MV-4-11 (cell line): ENCODE measurements around the gene SFMBT2.
A peak's percentile ranks its signal among the peaks of the same experiment; 100 is the strongest.
"Not testable (repeated sequence)": the region's sequence is repeated elsewhere in the genome, so short reads cannot be mapped to it uniquely, and the experiment has no call there.

ENCODE experiments used
- DNase-seq: peaks from one replicate; lab custom pipeline; 2025; lab: John Stamatoyannopoulos, UW

SFMBT2 gene

DNA sequence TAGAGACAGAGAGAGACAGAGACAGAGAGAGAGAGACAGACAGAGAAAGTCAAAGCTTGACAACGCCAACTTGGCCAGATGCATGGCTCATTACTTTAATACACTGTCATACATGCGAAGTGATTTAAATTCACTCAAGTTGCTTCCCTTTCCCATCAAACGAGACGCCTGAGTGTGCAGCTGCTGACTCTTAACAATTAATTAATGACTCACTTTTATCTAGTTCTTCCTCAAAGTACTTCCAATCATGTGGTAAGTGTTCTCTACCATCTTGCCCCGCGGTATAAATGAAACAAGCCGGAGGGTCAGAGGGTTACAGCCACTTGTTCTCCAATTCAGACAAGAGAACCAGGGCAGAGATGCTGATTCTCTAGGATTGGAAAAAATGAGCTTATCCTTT is 90.8 kb downstream of the SFMBT2 start:
- DNase-seq: peak; percentile 20

GRCh38 chr10:7319632-7320031 is 91.2 kb downstream of the SFMBT2 start:
- no peak for DNase-seq

DNA sequence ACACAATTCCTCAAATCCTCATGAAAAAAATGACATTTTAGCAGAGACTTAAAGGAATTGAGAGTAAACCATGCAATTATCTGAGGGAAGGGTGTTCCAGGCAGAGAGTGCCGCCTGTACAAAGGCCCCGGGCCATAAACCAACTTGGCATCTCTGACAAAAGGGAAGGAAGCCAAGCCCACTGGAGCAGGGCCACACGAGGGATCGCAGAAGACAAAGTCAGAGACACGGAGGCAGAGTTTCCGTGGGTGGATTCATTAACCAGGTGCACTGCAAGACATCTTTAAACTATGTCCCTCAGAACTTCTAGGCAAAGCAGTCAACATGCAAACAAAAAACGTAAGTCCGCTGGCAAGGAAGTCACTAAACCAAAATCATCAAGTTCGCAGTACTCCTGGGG is 92.0 kb downstream of the SFMBT2 start:
- DNase-seq: no peak

- DNase-seq: peak; percentile 65
Measured at GRCh38 chr10:7317786-7318446, 92.9 kb downstream of the SFMBT2 start.

- no peak for DNase-seq
Measured at GRCh38 chr10:7316839-7317238, 94.0 kb downstream of the SFMBT2 start.

DNA sequence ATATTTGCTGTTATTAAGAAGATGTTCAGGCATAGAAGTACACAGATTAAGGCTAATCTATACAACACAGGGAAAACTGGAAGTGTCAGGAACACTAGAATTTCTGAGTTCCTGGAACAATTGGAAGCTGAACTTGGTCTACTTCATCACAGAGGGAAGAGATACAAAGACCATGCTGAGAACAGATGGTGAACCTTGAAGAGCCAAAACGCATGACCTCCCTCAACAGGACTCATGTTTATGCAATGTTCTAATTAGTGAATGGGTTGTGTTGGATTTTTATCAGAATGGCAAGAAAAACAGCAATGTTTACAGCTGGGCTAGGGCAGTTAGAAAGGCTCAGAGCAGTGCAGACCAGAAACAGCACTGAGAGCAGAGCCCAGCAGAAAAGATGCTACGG is 94.9 kb downstream of the SFMBT2 start:
- DNase-seq: no peak

- DNase-seq: peak; percentile 17
Measured at GRCh38 chr10:7314170-7314569, 96.7 kb downstream of the SFMBT2 start.

- DNase-seq: no peak
Measured at GRCh38 chr10:7312488-7312857, 98.4 kb downstream of the SFMBT2 start.

DNA sequence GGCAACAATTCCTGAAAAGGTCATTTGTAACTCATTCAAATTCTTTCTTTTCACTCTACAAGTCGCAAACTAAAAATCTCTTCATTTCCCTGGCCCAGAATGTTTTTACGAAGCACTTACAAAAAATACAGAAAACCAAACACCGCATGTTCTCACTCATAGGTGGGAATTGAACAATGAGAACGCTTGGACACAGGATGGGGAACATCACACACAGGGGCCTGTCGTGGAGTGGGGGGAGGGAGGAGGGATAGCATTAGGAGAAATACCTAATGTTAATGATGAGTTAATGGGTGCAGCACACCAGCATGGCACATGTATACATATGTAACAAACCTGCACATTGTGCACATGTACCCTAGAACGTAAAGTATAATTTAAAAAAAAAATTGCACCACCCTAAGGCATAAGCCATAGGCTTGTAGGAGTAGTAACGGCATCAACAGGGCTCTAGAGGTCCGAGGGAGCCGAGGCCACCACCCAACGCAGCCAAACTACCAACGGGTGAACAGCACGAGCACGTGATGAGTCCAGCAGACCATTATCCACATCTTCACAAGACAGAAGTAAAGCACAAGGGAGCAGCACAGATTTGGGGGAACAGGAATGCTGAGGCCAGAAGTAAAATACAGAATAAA is 98.9 kb downstream of the SFMBT2 start:
- not testable (repeated sequence) for DNase-seq

DNA sequence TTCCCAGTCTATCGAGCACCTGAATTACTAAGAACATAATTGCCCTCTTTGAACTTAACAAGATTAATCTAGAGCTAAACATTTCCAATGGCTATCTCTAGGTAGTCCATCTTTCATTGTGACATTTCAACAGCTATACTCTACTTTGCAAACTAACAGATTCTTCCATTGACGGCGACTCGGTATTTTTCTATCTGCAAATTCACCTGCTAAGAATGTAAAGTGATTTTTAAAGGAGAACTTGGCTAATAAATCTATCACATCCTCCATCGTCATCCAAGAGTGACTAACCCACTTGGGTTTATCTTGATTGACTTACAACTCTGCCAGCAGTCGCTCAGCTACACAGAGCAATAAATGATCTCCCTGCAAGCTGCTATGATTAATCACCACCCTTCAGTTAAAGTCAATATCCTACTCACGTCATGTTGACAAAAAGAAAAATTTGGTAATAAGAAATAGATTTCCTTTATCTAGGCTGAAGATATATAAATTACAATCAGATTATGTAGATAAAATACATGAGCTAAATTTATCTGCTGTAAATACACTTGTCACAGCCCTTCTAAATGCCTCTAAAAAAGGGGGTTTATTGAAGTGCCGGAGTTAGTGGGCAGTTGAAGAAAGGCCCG is 99.5 kb downstream of the SFMBT2 start:
- no peak for DNase-seq

DNA sequence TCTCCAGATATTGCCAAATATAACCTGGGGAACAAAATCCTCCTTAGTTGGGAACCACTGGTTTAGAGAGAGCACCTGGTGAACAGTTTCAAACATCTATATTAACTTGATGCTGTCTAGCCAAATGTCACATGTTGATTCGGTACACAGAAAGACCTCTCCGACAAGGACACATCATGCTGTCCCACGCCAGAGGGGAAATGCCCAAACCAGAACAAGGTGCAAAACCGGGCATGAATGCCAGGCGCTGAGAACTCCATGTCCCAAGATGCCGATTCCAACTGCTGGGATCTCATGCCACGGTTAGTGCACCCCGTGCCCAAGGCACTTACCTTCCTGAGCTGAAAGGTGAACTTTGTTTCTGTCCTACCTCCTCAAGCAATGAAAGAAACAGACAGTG is 100.8 kb downstream of the SFMBT2 start:
- DNase-seq: no peak

DNA sequence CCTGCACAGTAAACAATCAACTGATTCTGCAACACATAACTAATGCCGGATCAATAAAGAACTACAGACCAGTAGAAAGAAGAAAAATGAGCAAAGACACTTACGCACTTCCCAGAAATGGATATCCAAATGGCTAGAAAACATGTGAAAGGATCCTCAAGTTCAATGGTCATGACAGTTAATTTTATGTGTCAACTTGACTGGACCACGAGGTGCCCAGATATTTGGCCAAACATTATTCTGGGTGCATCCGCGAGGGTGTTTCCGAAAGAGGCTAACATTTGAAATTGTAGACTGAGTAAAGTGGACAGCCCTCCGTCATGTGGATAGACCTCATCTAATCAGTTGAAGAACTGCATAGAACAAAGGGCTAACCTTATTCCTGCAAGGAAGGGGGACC is 102.0 kb downstream of the SFMBT2 start:
- no peak for DNase-seq

DNA sequence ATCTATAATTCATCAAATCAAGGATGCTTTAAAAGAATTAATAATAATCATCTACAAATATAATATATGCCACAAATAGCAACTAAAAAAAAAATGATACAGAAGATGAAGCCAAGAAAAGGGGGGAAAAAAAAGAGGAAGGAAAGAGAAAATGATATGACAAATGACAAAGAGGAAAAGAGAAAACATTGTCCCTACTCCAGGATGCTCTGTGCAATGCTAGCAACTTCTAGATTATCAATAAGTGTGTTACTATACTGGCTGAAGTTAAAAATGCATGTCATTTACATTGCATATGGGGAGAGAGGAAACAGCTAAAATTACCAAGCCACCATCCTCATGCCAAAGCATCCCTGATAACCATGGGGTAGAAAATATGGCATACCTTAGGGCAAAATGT is 104.2 kb downstream of the SFMBT2 start:
- DNase-seq: no peak

- DNase-seq: no peak
Measured at GRCh38 chr10:7306147-7306546, 104.7 kb downstream of the SFMBT2 start.

DNA sequence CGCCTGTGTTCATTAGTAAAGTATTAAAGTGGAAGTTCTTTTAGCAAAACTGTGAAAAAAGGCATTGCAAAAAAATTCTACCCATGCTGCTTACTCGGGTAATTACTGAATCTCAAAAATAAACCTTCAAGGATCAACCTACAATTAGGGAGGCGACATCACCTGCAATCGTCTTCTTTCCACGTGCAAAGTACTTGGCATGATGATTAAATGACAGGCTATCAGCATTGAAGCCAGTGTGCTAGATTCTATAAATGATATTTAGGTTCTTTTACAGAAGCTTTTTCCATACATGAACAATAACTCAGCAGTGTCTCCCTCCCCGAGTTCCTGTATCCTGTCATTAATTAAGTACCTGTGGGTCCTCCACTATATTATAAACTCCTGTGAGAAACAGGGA is 105.8 kb downstream of the SFMBT2 start:
- no peak for DNase-seq

GRCh38 chr10:7304110-7304509 is 106.7 kb downstream of the SFMBT2 start:
- DNase-seq: no peak

- no peak for DNase-seq
Measured at GRCh38 chr10:7302930-7303557, 107.8 kb downstream of the SFMBT2 start.

DNA sequence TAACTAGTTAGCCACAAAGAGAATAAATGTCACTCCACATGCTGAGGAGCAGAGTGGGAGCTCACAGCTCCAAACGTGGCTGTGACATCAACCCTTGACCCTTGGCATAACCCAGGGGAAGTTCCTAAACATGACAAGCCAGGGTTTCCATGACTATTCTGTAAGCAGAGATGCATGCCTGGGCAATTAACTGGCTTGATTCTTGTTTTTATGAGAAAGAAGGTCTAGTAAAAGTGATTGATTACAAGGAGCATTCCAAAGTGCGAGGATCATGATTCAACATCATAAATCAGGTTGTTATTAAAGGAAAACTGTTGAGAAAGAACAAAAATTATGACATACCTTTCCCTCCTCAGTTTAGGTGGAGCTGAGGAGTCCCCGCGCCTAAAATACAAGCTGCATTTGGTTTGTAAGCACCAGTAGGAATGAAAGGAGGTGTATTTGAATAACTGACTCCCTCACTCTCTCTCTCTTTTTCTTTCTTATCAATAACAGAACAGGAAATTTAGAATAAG is 108.4 kb downstream of the SFMBT2 start:
- peak; percentile 28 for DNase-seq

DNA sequence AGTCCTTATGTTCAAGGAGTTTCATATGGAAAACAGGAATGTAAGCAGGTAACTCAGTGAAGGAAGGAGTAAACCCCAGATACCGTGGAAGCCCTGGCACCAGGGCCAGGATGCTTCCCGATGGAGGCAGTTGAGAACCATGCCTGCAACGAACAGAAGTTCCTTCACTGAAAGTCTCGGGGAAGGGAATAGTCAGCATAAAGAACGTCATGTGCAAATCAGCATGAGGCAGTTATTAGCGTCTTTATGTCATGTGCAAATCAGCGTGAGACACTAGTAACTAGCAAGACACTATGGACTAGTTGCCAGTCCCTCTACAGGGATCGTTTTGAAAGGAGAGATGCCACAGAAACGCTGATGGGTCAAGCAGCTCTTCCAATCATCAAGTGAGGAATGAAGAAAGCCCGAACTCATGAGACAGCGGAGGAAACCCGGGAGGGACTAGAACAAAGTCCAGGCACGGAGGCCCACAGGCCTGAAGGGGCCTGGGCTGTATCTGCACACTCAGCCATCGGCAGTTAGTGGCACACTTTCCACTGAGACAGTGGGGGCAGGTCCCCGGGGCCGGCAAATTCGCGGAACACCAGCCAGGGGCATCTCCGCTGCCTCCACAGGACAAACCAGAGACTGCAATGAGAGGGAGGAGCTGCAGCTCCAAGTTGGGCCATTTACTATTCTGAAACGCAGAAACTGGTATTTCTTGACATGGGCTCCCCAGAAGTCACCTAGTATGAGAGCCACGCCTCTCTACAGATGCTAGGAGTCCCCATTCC is 109.6 kb downstream of the SFMBT2 start:
- no peak for DNase-seq

DNA sequence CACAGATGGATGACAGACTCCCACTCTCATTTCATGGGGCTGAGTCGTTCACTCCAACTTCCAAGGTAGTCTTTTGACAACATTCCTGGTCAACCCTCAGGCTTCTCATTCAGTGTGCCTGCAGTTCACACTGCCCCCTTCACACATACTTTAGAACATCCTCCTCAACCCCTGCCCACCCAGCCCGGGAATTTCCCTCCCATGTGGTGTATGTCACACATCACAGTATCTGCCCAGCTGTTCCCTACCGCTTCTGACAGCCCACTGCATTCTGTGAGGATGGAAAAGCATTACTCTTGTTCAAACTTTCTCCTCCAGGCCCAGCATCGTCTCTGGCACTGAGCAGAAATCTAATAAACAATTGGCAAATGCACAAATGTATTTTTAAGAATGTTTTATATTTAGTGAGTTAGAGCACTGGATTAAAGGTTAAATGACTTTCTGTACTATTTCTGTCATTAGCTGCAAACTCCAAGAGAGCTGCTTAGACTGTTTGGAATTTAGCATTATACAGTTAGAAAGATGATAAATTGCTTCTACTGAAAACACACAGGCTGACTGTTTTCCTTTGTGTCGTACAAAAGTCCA is 110.4 kb downstream of the SFMBT2 start:
- DNase-seq: no peak

DNA sequence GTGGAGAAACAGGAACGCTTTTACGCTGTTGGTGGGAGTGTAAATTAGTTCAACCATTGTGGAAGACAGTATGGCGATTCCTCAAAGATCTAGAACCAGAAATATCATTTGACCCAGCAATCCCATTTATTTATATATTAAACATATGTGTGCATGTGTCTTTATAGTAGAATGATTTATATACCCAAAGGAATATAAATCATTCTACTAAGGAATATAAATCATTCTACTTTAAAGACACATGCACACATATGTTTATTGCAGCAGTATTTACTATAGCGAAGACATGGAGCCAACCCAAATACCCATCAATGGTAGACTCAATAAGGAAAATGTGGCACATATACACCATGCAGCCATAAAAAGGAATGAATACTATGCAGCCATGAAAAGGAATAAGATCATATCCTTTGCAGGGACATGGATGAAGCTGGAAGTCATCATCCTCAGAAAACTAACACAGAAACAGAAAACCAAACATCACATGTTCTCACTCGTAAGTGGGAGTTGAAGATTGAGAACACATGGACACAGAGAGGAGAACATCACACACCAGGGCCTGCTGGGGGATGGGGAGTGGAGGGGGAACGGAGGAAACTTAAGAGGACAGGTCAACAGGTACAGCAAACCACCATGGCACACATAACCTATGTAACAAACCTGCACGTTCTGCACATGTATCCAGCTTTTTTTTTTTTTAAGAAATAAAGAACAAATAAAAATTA is 111.1 kb downstream of the SFMBT2 start:
- not testable (repeated sequence) for DNase-seq
